ENCODE measurements around the gene TTC6.
A peak's percentile ranks its signal among the peaks of the same experiment; 100 is the strongest.

The TTC6 gene

GRCh38 chr14:37599507-37600368 is 4.3 kb downstream of the TTC6 start:
- H3K36me3 ChIP-seq (ENCODE audit: control insufficient read depth in 1 of 2, insufficient read depth in 2 of 2, low read length in 2 of 2), result no peaks in the 10 kb centered on the region
- H3K27ac ChIP-seq (ENCODE audit: low read length), result no peak overlapping the region
- H3K9me3 ChIP-seq (ENCODE audit: control insufficient read depth in 1 of 2, low read length in 2 of 2), result no peaks in the 10 kb centered on the region
- peaks cover 84% of the 10 kb centered on the region for H3K27me3 ChIP-seq (ENCODE audit: low read depth, low read length)
- peaks cover 0 to 41% of the 10 kb centered on the region in 2 donors for H3K4me1 ChIP-seq (ENCODE audit: control insufficient read depth in 1 of 2, insufficient read depth in 2 of 2, low read length in 2 of 2)
- H3K4me3 ChIP-seq (ENCODE audit: low read depth in 1 of 2, low read length in 2 of 2), result peak overlapping the region in 1 of 2 donors; percentile 17

- Histone ChIP-seq H3K36me3 (ENCODE audit: control insufficient read depth in 1 of 2, insufficient read depth in 2 of 2, low read length in 2 of 2) (no peaks in the 10 kb centered on the region), H3K9me3 (ENCODE audit: control insufficient read depth in 1 of 2, low read length in 2 of 2) (no peaks in the 10 kb centered on the region), H3K27ac (ENCODE audit: low read length) (no peak overlapping the region), H3K4me1 (ENCODE audit: control insufficient read depth in 1 of 2, insufficient read depth in 2 of 2, low read length in 2 of 2) (peaks cover 0 to 29% of the 10 kb centered on the region in 2 donors), H3K27me3 (ENCODE audit: low read depth, low read length) (peaks cover 79% of the 10 kb centered on the region), H3K4me3 (ENCODE audit: low read depth in 1 of 2, low read length in 2 of 2) (no peak overlapping the region)
These were observed 5.7 kb downstream of the TTC6 start for GRCh38 chr14:37600880-37601741.

- Histone ChIP-seq H3K27me3 (ENCODE audit: low read depth, low read length) (peaks cover 73% of the 10 kb centered on the region), H3K36me3 (ENCODE audit: control insufficient read depth in 1 of 2, insufficient read depth in 2 of 2, low read length in 2 of 2) (no peaks in the 10 kb centered on the region), H3K27ac (ENCODE audit: low read length) (no peak overlapping the region), H3K4me1 (ENCODE audit: control insufficient read depth in 1 of 2, insufficient read depth in 2 of 2, low read length in 2 of 2) (peaks cover 0 to 26% of the 10 kb centered on the region in 2 donors), H3K4me3 (ENCODE audit: low read depth in 1 of 2, low read length in 2 of 2) (no peak overlapping the region), H3K9me3 (ENCODE audit: control insufficient read depth in 1 of 2, low read length in 2 of 2) (no peaks in the 10 kb centered on the region)
These were observed 6.4 kb downstream of the TTC6 start for GRCh38 chr14:37601865-37602264.

- Histone ChIP-seq H3K36me3 (ENCODE audit: control insufficient read depth in 1 of 2, insufficient read depth in 2 of 2, low read length in 2 of 2) (no peaks in the 10 kb centered on the region), H3K27ac (ENCODE audit: low read length) (no peak overlapping the region), H3K4me1 (ENCODE audit: control insufficient read depth in 1 of 2, insufficient read depth in 2 of 2, low read length in 2 of 2) (peaks cover 0 to 26% of the 10 kb centered on the region in 2 donors), H3K27me3 (ENCODE audit: low read depth, low read length) (peaks cover 63% of the 10 kb centered on the region), H3K9me3 (ENCODE audit: control insufficient read depth in 1 of 2, low read length in 2 of 2) (no peaks in the 10 kb centered on the region), H3K4me3 (ENCODE audit: low read depth in 1 of 2, low read length in 2 of 2) (no peak overlapping the region)
These were observed 7.4 kb downstream of the TTC6 start for GRCh38 chr14:37602605-37603453.

- Histone ChIP-seq H3K27ac (ENCODE audit: low read length) (no peak overlapping the region), H3K36me3 (ENCODE audit: control insufficient read depth in 1 of 2, insufficient read depth in 2 of 2, low read length in 2 of 2) (no peaks in the 10 kb centered on the region), H3K4me1 (ENCODE audit: control insufficient read depth in 1 of 2, insufficient read depth in 2 of 2, low read length in 2 of 2) (peaks cover 0 to 17% of the 10 kb centered on the region in 2 donors), H3K9me3 (ENCODE audit: control insufficient read depth in 1 of 2, low read length in 2 of 2) (no peaks in the 10 kb centered on the region), H3K27me3 (ENCODE audit: low read depth, low read length) (peaks cover 54% of the 10 kb centered on the region), H3K4me3 (ENCODE audit: low read depth in 1 of 2, low read length in 2 of 2) (no peak overlapping the region)
These were observed 8.3 kb downstream of the TTC6 start for GRCh38 chr14:37603688-37604251.

- Histone ChIP-seq H3K27ac (ENCODE audit: low read length) (no peak overlapping the region), H3K9me3 (ENCODE audit: control insufficient read depth in 1 of 2, low read length in 2 of 2) (no peaks in the 10 kb centered on the region), H3K36me3 (ENCODE audit: control insufficient read depth in 1 of 2, insufficient read depth in 2 of 2, low read length in 2 of 2) (no peaks in the 10 kb centered on the region), H3K27me3 (ENCODE audit: low read depth, low read length) (peaks cover 27% of the 10 kb centered on the region), H3K4me3 (ENCODE audit: low read depth in 1 of 2, low read length in 2 of 2) (no peak overlapping the region), H3K4me1 (ENCODE audit: control insufficient read depth in 1 of 2, insufficient read depth in 2 of 2, low read length in 2 of 2) (no peaks in the 10 kb centered on the region)
These were observed 11.2 kb downstream of the TTC6 start for GRCh38 chr14:37606678-37607077.

GRCh38 chr14:37608649-37609048 is 13.2 kb downstream of the TTC6 start:
- Histone ChIP-seq H3K4me1 (ENCODE audit: control insufficient read depth in 1 of 2, insufficient read depth in 2 of 2, low read length in 2 of 2) (no peaks in the 10 kb centered on the region), H3K27ac (ENCODE audit: low read length) (no peak overlapping the region), H3K4me3 (ENCODE audit: low read depth in 1 of 2, low read length in 2 of 2) (no peak overlapping the region), H3K27me3 (ENCODE audit: low read depth, low read length) (peaks cover 11% of the 10 kb centered on the region), H3K9me3 (ENCODE audit: control insufficient read depth in 1 of 2, low read length in 2 of 2) (peaks cover 0 to 5% of the 10 kb centered on the region in 2 donors), H3K36me3 (ENCODE audit: control insufficient read depth in 1 of 2, insufficient read depth in 2 of 2, low read length in 2 of 2) (no peaks in the 10 kb centered on the region)

- H3K4me1 ChIP-seq (ENCODE audit: control insufficient read depth in 1 of 2, insufficient read depth in 2 of 2, low read length in 2 of 2), result no peaks in the 10 kb centered on the region
- H3K27ac ChIP-seq (ENCODE audit: low read length), result no peak overlapping the region
- peaks cover 8 to 13% of the 10 kb centered on the region in 2 donors for H3K9me3 ChIP-seq (ENCODE audit: control insufficient read depth in 1 of 2, low read length in 2 of 2)
- no peaks in the 10 kb centered on the region for H3K36me3 ChIP-seq (ENCODE audit: control insufficient read depth in 1 of 2, insufficient read depth in 2 of 2, low read length in 2 of 2)
- H3K27me3 ChIP-seq (ENCODE audit: low read depth, low read length), result peaks cover 4% of the 10 kb centered on the region
- H3K4me3 ChIP-seq (ENCODE audit: low read depth in 1 of 2, low read length in 2 of 2), result peak overlapping the region in 1 of 2 donors; percentile 5
These were observed 15.6 kb downstream of the TTC6 start for GRCh38 chr14:37610945-37611523.

- no peak overlapping the region for H3K27ac ChIP-seq (ENCODE audit: low read length)
- H3K4me3 ChIP-seq (ENCODE audit: low read depth in 1 of 2, low read length in 2 of 2), result peak overlapping the region in 1 of 2 donors; percentile 35
- H3K4me1 ChIP-seq (ENCODE audit: control insufficient read depth in 1 of 2, insufficient read depth in 2 of 2, low read length in 2 of 2), result no peaks in the 10 kb centered on the region
- no peaks in the 10 kb centered on the region for H3K36me3 ChIP-seq (ENCODE audit: control insufficient read depth in 1 of 2, insufficient read depth in 2 of 2, low read length in 2 of 2)
- peaks cover 11 to 18% of the 10 kb centered on the region in 2 donors for H3K9me3 ChIP-seq (ENCODE audit: control insufficient read depth in 1 of 2, low read length in 2 of 2)
- peaks cover 4% of the 10 kb centered on the region for H3K27me3 ChIP-seq (ENCODE audit: low read depth, low read length)
These were observed 20.3 kb downstream of the TTC6 start for GRCh38 chr14:37615582-37616289.

GRCh38 chr14:37616853-37617252 is 21.4 kb downstream of the TTC6 start:
- Histone ChIP-seq H3K9me3 (ENCODE audit: control insufficient read depth in 1 of 2, low read length in 2 of 2) (peaks cover 11 to 18% of the 10 kb centered on the region in 2 donors), H3K27ac (ENCODE audit: low read length) (no peak overlapping the region), H3K4me1 (ENCODE audit: control insufficient read depth in 1 of 2, insufficient read depth in 2 of 2, low read length in 2 of 2) (no peaks in the 10 kb centered on the region), H3K27me3 (ENCODE audit: low read depth, low read length) (peaks cover 4% of the 10 kb centered on the region), H3K36me3 (ENCODE audit: control insufficient read depth in 1 of 2, insufficient read depth in 2 of 2, low read length in 2 of 2) (no peaks in the 10 kb centered on the region), H3K4me3 (ENCODE audit: low read depth in 1 of 2, low read length in 2 of 2) (no peak overlapping the region)
